Keratinocyte (primary cell): ENCODE results near the gene TPCN1. TPM values are rescaled to one million over a fixed set of nuclear protein-coding genes. Genes with fewer than 3 reads are reported as not detected.

Experiments used
- DNase-seq: peaks from one replicate; pipeline ENCODE4 v3.0.0-alpha.2; 2011; ENCODE audit warnings: low read depth, missing footprints, low spot score
- FAIRE-seq: peaks from 2 replicates; lab custom pipeline; 2011; peaks lifted over from hg19 to GRCh38; lab: Jason Lieb, UNC
- H2AFZ ChIP-seq: 2 replicates; pipeline ENCODE4 v1.6.0; 2012; ENCODE audit warnings: low read length, control low read depth, inconsistent platforms; ENCODE audit not compliant: control insufficient read depth
- H3K27ac ChIP-seq: 2 replicates; pipeline ENCODE4 v1.5.1; 2011; ENCODE audit warnings: low read length; ENCODE audit not compliant: control insufficient read depth, insufficient read depth
- H3K27me3 ChIP-seq: 3 replicates; pipeline ENCODE4 v1.6.0; 2011; ENCODE audit warnings: low read length; ENCODE audit not compliant: control insufficient read depth, insufficient read depth; ENCODE audit errors: extremely low read depth
- H3K36me3 ChIP-seq, 2 experiments: 2 replicates in 1 of 2; 3 replicates in 1 of 2; pipeline ENCODE4 v1.5.1; 2011; ENCODE audit warnings: low read length in 2 of 2, mild to moderate bottlenecking in 1 of 2; ENCODE audit not compliant: control insufficient read depth in 2 of 2, insufficient read depth in 2 of 2; ENCODE audit errors: extremely low read depth in 1 of 2
- H3K4me1 ChIP-seq: 3 replicates; pipeline ENCODE4 v1.5.1; 2011; ENCODE audit warnings: low read length; ENCODE audit not compliant: control insufficient read depth, insufficient read depth; ENCODE audit errors: extremely low read depth
- H3K4me2 ChIP-seq: 3 replicates; pipeline ENCODE4 v1.6.0; 2011; ENCODE audit warnings: low read depth, low read length; ENCODE audit not compliant: control insufficient read depth, insufficient read depth; ENCODE audit errors: extremely low read depth
- H3K4me3 ChIP-seq, 3 experiments: fragments of 200-600 bp in 1 of 3; sonication (generic) in 1 of 3; 2 replicates in 2 of 3; 3 replicates in 1 of 3; pipeline ENCODE4 v1.5.1; 2011 to 2016; ENCODE audit warnings: low read length in 3 of 3, mild to moderate bottlenecking in 3 of 3, control low read depth in 2 of 3, inconsistent platforms in 1 of 3, low read depth in 1 of 3, mixed read lengths in 1 of 3, mixed run types in 1 of 3, moderate library complexity in 1 of 3; ENCODE audit not compliant: control insufficient read depth in 2 of 3, insufficient read depth in 2 of 3; ENCODE audit errors: extremely low read depth in 1 of 3
- H3K79me2 ChIP-seq: 2 replicates; pipeline ENCODE4 v1.6.0; 2012; ENCODE audit warnings: low read length; ENCODE audit not compliant: control insufficient read depth, insufficient read depth
- H3K9ac ChIP-seq: 3 replicates; pipeline ENCODE4 v1.6.0; 2011; ENCODE audit warnings: low read length; ENCODE audit not compliant: control insufficient read depth, insufficient read depth; ENCODE audit errors: extremely low read depth
- H3K9me1 ChIP-seq: 3 replicates; pipeline ENCODE4 v1.6.0; 2011; ENCODE audit warnings: low read length; ENCODE audit not compliant: control insufficient read depth, insufficient read depth; ENCODE audit errors: extremely low read depth
- H3K9me3 ChIP-seq: 2 replicates; pipeline ENCODE4 v1.5.1; 2012; ENCODE audit warnings: low read depth, low read length; ENCODE audit not compliant: control insufficient read depth
- H4K20me1 ChIP-seq: 3 replicates; pipeline ENCODE4 v1.6.0; 2011; ENCODE audit warnings: low read length; ENCODE audit not compliant: control insufficient read depth, insufficient read depth; ENCODE audit errors: extremely low read depth
- CTCF ChIP-seq, 3 experiments: IDR thresholded peaks in 1 of 3; conservative IDR thresholded peaks in 1 of 3; optimal IDR thresholded peaks in 1 of 3; 2 replicates in 2 of 3; 3 replicates in 1 of 3; pipeline versions ENCODE3 to v1.5.1; 2011; ENCODE audit warnings: low read length in 3 of 3, mild to moderate bottlenecking in 3 of 3, moderate library complexity in 2 of 3, control low read depth in 1 of 3, inconsistent platforms in 1 of 3; ENCODE audit not compliant: insufficient read depth in 2 of 3; ENCODE audit errors: extremely low read depth in 1 of 3
- EZH2 ChIP-seq: IDR thresholded peaks from one replicate; pipeline ENCODE4 v1.6.1; 2012; ENCODE audit warnings: inconsistent platforms, mild to moderate bottlenecking, low read length, moderate library complexity
- dilution Hi-C: fragments of 300-500 bp; cut with MboI; formaldehyde crosslinking; loops from one replicate; pipeline ENCODE4 v1.7.0; 2020; ENCODE audit warnings: low sequenced_read_pairs; ENCODE audit not compliant: extremely low pct_ligation_motif_present
- polyA plus RNA-seq, 5 experiments: library from polyadenylated mRNA; depleted of rRNA in 3 of 5; stranded (reverse) in 3 of 5; stranded (forward) in 1 of 5; unstranded in 1 of 5; fragments of >200 nt; gene quantifications; 1 replicate in 1 of 5; 2 replicates in 3 of 5; 3 replicates in 1 of 5; pipeline versions ENCODE4 v1.2.1 to v1.2.3, GENCODE V29; 2011 to 2012; ENCODE audit warnings: missing spikeins in 2 of 5, low read depth in 1 of 5, low replicate concordance in 1 of 5

The TPCN1 gene
- polyA plus RNA-seq, 1 donor (not counting 4 experiments of a cell fraction or from before 2014, with no cell fraction given), result 6.8 TPM

GRCh38 chr12:113198296-113198695, 23.0 kb upstream of the TPCN1 start:
- no peaks in the 10 kb centered on the region for H3K36me3 ChIP-seq

GRCh38 chr12:113200021-113200797, 21.1 kb upstream of the TPCN1 start:
- dilution Hi-C loops, result no loop called here
- Histone ChIP-seq H3K27ac (no peak overlapping the region), H3K27me3 (no peaks in the 10 kb centered on the region), H3K9me3 (no peaks in the 10 kb centered on the region), H3K9ac (no peak overlapping the region), H3K9me1 (no peaks in the 10 kb centered on the region), H3K4me3 (no peak overlapping the region), H2AFZ (no peak overlapping the region), H3K79me2 (no peaks in the 10 kb centered on the region), H3K4me1 (no peaks in the 10 kb centered on the region), H3K36me3 (no peaks in the 10 kb centered on the region), H3K4me2 (no peak overlapping the region), H4K20me1 (no peaks in the 10 kb centered on the region)
- no peak for TF ChIP-seq EZH2
- TF ChIP-seq CTCF (optimal IDR thresholded peaks at IDR 0.05 in 1 of 3, IDR thresholded peaks at IDR 0.05 in 1 of 3, conservative IDR thresholded peaks at IDR 0.05 in 1 of 3; ENCODE audit: extremely low read depth in 1 of 3, insufficient read depth in 2 of 3, low read length in 3 of 3), result no peak
- FAIRE-seq, result no peak
- DNase-seq, result no peak

More at GRCh38 chr12:113198296-113198695, 23.0 kb upstream of the TPCN1 start:
- H3K27me3 ChIP-seq, result no peaks in the 10 kb centered on the region
- no peak overlapping the region for H3K9ac ChIP-seq
- no peaks in the 10 kb centered on the region for H3K9me3 ChIP-seq
- no peaks in the 10 kb centered on the region for H3K79me2 ChIP-seq
- peaks cover 6% of the 10 kb centered on the region for H3K4me1 ChIP-seq
- H3K27ac ChIP-seq, result no peak overlapping the region
- dilution Hi-C loops, result no loop called here
- H2AFZ ChIP-seq, result no peak overlapping the region
- no peak overlapping the region for H3K4me3 ChIP-seq
- H3K9me1 ChIP-seq, result no peaks in the 10 kb centered on the region
- TF ChIP-seq EZH2 (no peak), CTCF (optimal IDR thresholded peaks at IDR 0.05 in 1 of 3, IDR thresholded peaks at IDR 0.05 in 1 of 3, conservative IDR thresholded peaks at IDR 0.05 in 1 of 3; ENCODE audit: extremely low read depth in 1 of 3, insufficient read depth in 2 of 3, low read length in 3 of 3) (no peak)
- H4K20me1 ChIP-seq, result no peaks in the 10 kb centered on the region
- FAIRE-seq (no peak), DNase-seq (no peak)
- H3K4me2 ChIP-seq, result no peak overlapping the region
